Measurements from ENCODE around the gene CHD2.

GRCh38 chr15:92887869-92888268 lies 12.3 kb upstream of the CHD2 start:
- no peak for TF ChIP-seq ESRRG (CRISPR knock-in tag; IDR thresholded peaks at IDR 0.05)
- no peak for TF ChIP-seq ZFP3 (CRISPR knock-in tag; IDR thresholded peaks at IDR 0.05)
- TF ChIP-seq PATZ1 (CRISPR knock-in tag; IDR thresholded peaks at IDR 0.05; ENCODE audit: borderline replicate concordance), result no peak
- no peak for TF ChIP-seq ZC3H10 (CRISPR knock-in tag; IDR thresholded peaks at IDR 0.05)
- no peak for TF ChIP-seq SNAI2 (CRISPR knock-in tag; IDR thresholded peaks at IDR 0.05)
- no peak for TF ChIP-seq CSDC2 (CRISPR knock-in tag; IDR thresholded peaks at IDR 0.05)
- no peak for TF ChIP-seq CREB5 (CRISPR knock-in tag; IDR thresholded peaks at IDR 0.05; ENCODE audit: low read depth)
- TF ChIP-seq ZNF70 (CRISPR knock-in tag; IDR thresholded peaks at IDR 0.05), result no peak
